Measurements from ENCODE around the gene LAGE3. TPM values are rescaled to one million over a fixed set of nuclear protein-coding genes. Genes with fewer than 3 reads are reported as not detected.

LAGE3 gene, protein sequence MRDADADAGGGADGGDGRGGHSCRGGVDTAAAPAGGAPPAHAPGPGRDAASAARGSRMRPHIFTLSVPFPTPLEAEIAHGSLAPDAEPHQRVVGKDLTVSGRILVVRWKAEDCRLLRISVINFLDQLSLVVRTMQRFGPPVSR
- 8.9 TPM for polyA plus RNA-seq (ENCODE audit: insufficient read length)
- long read RNA-seq, donor 1, transcript LAGE3-201 (3 exons, 949 nt): major isoform, 46 of 46 reads
- long read RNA-seq, donor 1, partial matches to known transcripts: 0 of 46 reads
- long read RNA-seq, donor 1, other reads (novel, unspliced or antisense): 0 of 46 reads
- long read RNA-seq, donor 2, transcript LAGE3-201 (3 exons, 949 nt): major isoform, 21 of 21 reads
- long read RNA-seq, donor 2, partial matches to known transcripts: 0 of 21 reads
- long read RNA-seq, donor 2, other reads (novel, unspliced or antisense): 0 of 21 reads
- long read RNA-seq, donor 3, transcript LAGE3-201 (3 exons, 949 nt): major isoform, 22 of 22 reads
- long read RNA-seq, donor 3, partial matches to known transcripts: 0 of 22 reads
- long read RNA-seq, donor 3, other reads (novel, unspliced or antisense): 0 of 22 reads
- long read RNA-seq, donor 4, transcript LAGE3-201 (3 exons, 949 nt): major isoform, 8 of 8 reads
- long read RNA-seq, donor 4, partial matches to known transcripts: 0 of 8 reads
- long read RNA-seq, donor 4, other reads (novel, unspliced or antisense): 0 of 8 reads
- long read RNA-seq, donor 5, transcript LAGE3-201 (3 exons, 949 nt): major isoform, 65 of 65 reads
- long read RNA-seq, donor 5, partial matches to known transcripts: 0 of 65 reads
- long read RNA-seq, donor 5, other reads (novel, unspliced or antisense): 0 of 65 reads
- long read RNA-seq, donor 6, transcript LAGE3-201 (3 exons, 949 nt): major isoform, 39 of 39 reads
- long read RNA-seq, donor 6, partial matches to known transcripts: 0 of 39 reads
- long read RNA-seq, donor 6, other reads (novel, unspliced or antisense): 0 of 39 reads
- long read RNA-seq, donor 7, transcript LAGE3-201 (3 exons, 949 nt): major isoform, 46 of 46 reads
- long read RNA-seq, donor 7, partial matches to known transcripts: 0 of 46 reads
- long read RNA-seq, donor 7, other reads (novel, unspliced or antisense): 0 of 46 reads
- long read RNA-seq, donor 8, transcript LAGE3-201 (3 exons, 949 nt): major isoform, 13 of 13 reads
- long read RNA-seq, donor 8, partial matches to known transcripts: 0 of 13 reads
- long read RNA-seq, donor 8, other reads (novel, unspliced or antisense): 0 of 13 reads

DNA sequence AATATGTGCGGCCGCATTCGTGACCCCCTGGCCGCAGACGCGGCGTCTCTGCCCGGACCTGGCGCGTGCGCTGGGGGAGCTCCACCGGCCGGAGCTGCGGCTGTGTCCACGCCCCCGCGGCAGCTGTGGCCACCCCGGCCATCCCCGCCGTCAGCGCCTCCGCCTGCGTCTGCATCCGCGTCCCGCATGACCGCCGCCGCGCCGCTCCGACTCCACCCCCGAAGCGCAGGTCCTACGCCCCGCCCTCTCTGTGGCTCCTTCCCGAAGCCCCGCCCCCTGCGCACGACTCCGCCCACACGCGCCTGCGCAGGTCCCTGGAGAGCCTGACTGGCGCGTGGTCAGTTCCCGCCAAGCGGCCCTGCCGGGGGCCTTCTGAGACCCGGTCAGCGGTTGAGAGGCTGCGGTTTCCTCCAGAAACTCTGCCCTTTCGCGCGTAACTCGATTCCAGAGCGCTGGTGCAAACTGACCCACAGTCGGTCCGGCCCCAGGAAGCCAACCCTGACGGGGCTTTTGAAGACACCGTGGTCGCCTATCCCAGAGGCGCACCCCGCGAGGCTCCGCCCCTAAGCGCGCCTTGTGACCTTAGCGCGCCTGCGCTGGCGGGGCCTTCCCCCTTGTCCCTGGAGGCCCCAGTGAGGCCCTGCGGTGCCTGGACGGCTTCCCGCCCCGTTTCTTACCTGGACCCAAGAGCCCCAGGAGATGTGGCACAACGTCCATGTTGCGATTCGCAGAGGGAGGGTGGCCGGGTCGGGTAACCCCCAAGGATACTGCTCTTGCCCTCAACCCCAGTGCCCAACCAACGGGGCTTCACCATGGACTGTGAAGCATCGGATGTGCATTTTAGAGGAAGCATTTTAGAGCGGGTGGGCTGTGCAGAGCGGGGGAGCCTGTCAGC lies at the start of gene LAGE3:
Gene LAGE3 (minus strand): TSS at position 554 of the 895 bp plus-strand sequence. CDS start 366 bp downstream, at position 188.
- DNase-seq: peak; percentile 82

DNA sequence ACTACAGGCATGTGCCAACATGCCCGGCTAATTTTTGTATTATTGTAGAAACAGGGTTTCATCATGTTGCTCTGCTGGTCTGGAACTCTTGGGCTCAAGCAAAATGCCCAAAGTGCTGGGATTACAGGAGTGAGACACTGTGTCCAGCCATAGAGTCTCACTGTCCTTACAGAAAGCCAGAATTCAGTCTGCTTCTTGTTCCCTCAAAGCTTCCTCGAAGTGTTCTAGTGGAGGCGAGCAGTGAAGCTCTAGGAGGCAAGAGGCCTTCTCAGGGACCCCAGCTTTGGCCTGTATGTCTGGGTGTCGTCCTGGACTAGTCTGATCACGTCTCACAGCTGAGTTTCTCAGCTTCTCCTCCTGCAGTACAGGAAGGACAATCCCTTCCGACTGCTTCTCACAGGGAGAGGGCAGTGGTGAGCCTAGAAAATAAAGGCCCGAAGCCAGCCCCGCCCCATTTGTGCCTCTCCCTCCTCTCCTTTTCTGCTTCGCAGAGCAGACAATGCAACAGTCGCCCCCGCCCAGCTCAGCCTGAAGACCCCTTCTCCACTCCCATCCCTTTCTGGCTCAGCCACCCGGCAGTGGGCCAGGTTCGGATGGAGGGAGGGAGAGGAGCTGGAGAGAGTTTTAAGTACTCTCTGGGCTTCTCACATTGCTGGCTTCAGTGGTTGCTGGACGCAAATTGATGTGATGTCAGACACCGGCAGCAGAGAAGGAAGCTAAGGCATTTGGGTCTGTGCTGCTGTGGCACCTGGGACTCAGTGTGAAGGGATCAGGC lies 48.0 kb upstream of the LAGE3 start:
- DNase-seq: peak; percentile 79

DNA sequence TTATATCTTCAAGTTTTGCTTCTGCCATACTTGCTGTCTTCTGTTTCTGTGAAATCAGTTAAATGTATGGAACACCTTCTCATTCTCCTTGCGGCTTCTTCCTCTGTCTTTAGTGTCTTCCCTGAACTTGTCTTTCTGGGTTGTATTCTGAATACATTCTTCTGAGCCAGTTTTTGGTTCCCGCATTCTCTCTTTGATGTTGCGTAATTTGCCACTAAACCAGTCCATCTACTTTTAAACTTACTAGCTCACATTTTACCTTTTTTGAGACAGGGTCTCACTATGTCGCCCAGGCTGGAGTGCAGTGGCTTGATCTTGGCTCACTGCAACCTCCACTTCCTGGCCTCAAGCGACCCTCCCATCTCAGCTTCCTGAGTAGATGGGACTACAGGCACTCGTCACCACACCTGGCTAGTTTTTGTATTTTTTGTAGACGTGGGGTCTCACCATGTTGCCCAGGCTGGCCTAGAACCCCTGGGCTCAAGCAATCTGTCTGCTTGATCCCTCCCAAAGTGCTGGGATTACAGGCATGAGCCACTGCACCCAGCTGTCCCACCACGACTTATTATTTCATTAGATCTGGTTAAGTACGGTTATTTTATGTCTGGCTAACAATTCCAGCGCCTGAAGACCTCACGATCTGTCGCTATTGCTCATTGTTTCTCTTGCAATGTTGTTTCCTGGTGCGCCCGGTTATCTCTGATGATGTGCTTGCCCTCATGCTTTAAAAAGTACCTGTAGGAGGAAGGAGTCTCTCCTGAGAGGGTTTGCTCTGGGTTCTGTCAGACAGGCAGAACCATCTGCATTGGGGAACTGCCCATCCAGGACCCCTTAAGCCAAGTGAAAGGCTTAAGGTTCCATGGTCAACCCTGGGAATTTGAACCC lies 46.8 kb upstream of the LAGE3 start:
- DNase-seq: no peak

DNA sequence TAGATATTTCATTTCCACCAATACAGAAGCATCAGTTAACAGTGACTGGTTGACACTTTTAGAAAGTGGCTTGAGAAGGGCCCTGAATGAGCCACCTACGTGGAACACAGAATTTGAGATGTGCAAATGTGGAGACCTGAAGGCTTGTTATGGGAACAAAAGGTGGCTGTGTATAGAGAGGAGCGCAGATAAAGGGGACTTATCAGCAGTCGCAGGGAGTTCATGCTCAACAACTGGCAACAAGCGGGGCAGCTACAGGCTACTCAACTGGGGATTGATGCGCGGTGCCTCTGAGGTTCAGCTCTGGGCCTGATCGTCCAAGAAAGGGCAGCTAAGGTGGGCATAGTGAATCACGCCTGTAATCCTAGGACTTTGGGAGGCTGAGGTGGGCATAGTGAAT lies 40.3 kb upstream of the LAGE3 start:
- DNase-seq: no peak

DNA sequence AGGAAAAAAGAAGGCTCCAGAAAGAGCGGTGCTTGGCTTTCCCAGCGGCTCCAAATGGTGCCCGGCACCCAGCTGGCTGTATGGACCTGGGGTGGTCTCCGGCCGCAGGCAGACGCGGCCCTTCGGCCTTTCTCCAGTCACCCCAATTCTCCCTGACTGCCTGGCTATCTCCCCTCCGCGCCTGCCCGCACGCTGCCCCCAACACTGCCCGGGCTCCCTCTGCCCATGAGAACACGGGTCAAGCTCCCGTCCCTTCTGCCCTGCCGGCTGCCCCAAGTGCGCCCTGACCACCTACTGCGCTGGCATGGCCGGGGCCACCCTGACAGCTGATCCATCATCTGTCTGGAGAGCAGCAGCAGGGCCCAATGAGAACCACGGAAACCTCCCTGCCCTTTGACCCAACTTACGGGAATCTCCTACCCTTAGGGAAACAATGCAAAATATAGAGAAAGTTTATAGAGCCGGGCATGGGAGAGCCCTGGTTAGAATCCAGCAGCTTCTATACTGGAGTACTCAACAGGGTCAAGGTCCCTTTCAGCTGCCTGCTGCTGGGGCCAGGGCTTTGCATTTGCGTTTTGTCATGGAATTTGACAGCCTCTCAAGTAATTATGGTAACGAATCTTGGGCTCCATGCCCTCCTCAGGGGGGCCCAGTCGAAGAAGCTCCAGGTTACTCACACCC lies 38.2 kb upstream of the LAGE3 start:
- DNase-seq: no peak

DNA sequence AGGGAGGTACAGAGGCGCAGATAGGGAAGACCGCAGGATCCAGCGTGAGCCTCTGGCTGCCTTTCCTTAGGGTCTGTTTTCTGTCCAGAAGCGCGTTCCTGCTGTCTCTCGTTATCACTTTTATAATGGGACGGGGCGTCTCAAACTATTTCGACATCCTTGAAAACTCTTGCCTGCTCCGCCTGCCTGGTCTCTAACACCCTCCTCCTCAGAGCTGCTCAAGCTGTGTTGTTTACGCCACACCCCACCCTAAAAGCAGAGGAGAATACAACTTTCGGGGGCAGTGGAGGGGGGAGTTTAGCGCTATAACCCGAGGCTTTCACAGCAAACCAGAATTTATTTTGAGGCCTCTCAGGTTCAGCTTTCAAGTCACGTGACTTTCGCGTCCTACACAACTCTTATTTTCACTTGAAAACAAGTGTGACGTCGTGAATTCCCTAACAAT lies 37.6 kb upstream of the LAGE3 start:
- peak; percentile 60 for DNase-seq

DNA sequence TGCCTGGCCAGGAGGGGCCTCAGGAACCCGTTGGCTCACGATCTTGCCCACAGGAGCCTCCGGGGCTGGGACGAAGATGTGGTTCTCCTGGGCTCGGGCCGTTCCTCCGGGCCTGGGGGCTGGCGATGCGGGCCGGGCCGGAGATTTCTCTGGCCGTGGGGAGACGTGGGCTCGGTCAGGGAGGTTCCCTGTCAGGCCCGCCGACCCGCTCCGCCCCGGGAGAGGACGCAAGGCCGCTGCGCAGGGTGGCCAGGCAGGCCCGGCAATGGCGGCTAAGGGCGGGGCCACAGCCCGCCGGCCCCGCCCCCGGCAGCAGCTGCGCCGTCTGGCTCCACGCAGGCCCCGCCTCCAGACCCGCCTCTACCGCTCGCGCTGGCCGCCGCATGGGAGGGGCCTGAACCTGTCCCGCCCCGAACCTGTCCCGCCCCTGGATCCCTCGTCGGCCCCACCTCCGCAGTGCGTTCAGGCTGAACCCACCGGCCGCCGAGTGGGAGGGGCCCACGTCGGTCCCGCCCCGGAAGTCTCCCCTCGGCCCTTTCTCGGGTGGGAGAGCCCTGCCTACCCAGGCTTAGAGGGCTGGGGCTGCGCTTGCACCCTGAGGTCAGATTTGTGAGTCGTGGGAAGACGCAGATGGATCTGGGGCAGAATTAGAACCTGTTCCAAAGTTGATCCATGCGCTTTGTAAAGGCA lies 37.0 kb upstream of the LAGE3 start, which contains the start of gene FAM3A:
Gene FAM3A (minus strand): TSS at position 267 of the 690 bp plus-strand sequence. CDS start 460 bp downstream, outside the sequence.
- DNase-seq: peak; percentile 82

DNA sequence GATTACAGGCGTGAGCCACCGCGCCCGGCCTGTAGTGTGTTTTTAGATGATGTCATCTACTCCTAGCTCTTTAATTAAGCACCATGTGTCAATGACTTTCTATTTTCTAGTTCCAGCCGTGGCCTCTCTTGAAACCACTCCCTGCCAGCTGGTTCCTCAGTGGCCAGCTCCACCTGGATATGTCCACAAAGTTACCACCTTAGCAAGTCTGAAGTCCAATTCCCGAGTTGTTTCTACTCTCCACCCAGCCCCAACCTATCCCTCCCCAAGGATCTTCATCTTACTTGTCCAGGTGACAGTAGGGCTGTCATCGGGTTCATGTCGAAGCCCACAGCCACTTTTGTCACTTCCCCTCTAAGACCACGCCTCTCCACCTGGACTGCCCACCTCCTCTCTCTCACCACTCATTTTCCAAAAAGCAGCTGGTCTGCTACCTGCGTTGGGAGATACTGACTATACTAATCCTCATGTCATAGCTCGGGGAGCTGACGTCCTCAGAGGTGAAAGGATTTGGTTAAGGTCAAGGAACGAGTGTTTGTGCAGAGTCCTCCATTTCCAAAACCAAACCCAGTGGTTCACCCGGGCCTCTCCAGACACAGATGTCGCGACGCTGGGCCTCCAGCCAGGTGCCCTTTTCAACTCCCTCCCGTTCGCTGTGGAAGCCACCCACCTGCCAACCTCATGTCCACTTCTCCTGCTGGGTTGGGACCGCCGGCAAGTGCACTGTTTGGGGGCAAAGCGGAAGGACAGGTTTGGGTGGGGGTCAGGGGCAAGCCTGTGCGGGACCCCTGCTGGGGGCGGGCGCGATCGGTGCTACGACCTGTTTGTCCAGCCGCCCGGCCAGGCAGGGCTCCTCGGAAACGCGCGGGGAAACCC lies 36.2 kb upstream of the LAGE3 start:
- no peak for DNase-seq

DNA sequence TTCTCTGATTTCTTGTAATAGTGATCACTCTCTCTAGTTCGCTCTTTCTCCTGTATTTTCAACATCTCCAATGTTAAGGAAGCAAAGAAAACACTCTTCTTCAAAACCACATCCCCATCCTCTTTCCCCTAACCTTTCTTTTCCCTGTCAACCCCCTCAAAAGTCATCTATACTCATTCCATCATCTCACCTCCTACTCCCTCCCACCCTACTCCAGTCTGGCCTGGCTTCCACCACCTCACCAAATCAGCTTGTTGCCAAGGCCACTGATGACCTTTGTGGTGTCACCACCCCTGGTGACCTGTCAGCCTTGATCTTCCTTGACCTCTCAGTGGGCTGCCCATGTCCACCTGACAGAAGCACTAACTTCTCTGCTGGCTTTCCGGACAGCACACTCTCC lies 34.6 kb upstream of the LAGE3 start:
- DNase-seq: no peak

DNA sequence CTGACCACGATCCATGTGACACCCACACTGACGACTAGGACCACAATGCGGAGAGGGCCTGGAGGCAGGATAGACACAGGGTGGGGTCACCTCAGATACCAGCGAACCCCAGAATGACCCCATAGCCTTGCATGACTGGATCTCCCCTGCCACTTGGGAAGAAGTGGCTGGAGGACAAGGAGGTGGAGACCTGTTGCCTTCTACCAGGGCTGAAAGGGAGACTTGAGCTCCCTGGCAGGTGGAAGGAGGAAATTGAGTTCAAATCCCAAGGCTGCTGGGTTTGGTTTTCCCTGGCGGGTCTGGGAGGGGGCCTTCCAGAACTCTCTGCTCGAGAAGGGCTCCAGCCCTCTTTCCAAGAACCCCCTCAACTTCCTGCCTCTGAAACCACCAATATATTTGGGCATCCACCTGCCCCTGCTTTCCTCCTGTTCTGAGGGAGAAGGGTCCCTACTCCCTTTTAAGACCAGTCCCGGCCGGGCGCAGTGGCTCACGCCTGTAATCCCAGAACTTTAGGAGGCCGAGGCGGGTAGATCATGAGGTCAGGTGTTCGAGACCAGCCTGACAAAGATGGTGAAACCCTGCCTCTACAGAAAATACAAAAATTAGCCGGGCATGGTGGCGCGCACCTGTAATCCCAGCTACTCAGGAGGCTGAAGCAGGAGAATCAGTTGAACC lies 33.9 kb upstream of the LAGE3 start:
- DNase-seq: no peak

DNA sequence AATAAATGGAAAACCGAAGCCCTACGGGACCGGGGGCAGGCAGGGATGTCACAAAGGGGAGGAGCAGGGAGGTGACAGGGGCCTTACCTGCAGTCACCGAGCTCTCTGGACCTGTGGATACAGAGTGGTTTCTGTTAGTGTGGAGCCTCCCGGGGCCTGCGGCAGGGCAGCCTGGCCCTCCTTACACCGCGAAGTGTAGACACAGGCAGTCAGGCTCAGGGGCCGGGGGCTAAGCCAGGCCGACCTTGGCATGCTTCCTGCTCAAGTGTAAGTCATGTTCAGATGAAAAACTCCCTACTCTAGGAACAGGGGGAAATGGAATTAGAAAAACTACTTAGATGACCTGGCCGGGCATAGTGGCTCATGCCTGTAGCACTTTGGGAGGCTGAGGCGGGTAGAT lies 32.7 kb upstream of the LAGE3 start:
- no peak for DNase-seq

DNA sequence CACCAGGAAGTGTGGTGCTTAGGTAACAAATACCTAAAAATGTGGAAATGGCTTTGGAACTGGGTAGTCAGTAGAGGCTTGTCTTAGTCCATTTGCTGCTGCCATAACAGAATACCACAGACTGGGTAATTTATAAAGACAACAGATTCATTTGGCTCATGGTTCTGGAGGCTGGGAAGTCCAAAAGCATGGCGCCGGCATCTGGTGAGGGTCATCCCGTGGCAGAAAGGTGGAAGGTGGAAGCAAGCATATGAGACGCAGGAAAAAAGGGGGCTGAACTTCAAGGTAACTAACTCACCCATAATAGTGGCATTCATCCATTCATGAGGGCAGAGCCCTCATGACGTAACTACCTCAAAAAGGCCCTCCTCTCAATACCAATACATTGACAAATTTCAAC lies 30.4 kb upstream of the LAGE3 start:
- DNase-seq: no peak

DNA sequence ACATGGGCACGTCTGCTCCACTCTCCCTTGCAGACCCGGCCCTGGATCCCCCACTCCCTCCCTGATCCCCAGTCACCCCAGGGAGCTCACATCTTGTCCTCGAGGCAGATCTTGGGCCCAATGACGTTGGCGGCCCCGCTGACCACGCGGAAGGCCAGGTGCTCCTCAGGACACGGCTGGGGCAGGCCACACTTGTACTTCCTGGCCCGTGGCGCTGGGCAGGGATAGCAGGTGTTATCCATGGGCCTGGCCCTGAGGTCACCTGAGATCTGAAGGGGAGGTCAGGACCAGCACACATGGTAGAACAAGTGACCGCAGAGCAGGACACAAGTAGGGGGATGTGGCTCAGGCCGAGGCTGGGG lies 29.3 kb upstream of the LAGE3 start:
- DNase-seq: no peak

DNA sequence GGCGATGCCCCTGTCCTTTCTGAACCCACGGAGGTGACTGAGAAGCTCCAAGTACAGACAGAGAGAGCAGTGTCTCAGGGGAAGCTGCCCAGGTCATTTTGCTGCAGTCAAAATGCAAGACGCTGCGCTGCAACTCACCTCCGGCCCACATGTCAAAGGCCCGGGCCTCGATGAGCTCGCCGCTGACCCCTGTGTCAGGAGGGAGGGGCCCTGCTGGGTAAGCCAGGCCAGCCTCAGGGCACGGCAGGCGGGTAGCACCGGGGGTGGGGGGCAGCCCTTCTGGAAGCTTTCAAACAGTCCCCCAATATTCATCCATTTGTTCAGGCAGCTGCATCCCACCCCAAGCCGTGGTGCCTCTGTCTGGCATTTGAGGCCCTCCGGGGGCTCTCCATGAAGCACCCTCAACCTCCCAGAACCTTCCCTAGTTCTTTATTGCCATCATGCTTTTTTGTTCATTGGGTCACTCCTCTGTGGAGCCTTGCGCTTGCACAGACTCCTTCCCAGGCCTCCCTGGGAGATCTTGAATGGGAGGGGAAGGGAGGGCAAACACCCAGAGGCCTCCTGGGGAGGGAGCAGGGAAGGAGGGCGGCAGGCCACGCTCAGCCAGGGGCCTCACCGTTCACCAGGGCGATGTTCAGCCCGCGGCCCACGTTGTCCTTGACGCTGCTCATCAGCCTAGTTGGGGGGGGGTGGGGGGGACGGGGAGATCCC lies 28.7 kb upstream of the LAGE3 start:
- no peak for DNase-seq

DNA sequence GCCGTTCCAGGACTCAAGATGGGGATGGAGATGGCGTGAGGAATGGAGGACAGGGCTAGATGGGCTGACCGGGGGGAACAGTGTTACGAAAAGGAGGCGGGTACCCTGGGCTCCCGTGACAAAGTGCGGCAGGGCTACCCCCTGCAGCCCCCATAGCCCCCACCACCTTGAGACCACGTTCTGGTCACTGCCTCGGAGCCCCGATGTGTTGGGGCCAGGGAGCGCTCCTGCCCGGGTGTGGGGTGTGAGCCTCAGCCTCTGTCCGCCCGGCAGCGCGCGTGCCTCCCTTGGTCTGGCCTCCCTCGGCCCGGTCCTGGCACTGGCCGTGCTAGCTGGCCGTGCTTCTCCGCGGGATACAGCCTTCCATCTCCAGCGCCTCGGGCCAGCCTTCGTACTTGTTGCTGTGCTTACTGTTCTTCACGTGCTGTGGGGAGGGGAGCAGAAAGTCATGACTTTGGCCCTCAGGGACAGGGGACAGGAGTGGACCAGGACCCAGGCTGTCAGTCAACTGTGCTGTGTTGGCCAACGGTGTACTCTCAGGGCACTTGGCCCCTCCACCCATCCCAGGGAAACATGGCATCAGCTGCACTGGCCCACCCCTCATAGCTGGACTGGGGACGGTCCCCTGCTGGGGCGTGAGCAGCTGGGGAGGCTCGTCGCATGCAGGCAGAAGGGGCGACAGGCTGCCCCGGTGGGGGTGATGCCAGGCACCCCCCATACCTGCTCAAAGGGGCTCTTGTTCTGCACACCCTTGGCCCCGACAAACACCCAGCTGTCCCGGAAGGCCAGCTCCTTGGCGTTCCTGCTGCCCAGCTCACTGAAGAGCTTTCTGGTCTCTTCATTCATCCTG lies 27.6 kb upstream of the LAGE3 start:
- DNase-seq: no peak
